IMR-90 (cell line): ENCODE results near the gene PLA2G4A. TPM values are rescaled to one million over a fixed set of nuclear protein-coding genes. Genes with fewer than 3 reads are reported as not detected.

Source experiments
- ATAC-seq: fragments of 200-7000 bp; cut with Tn5 transposase; 2 replicates; pipeline ENCODE4 v1.9.1; 2020; ENCODE audit warnings: low read depth, mild to moderate bottlenecking, moderate library complexity
- BruUV-seq: library from RNA; stranded (reverse); fragments of 400-500 nt; replicated peaks from 2 replicates; lab custom pipeline; 2021; lab: Mats Ljungman, UMichigan
- CTCF ChIA-PET: fragments of 300-600 bp; formaldehyde crosslinking; extraction: SDS; loops from one replicate; lab custom pipeline; 2021; ENCODE audit warnings: antibody characterized with exemption; lab: Yijun Ruan, JAX
- POLR2A ChIA-PET: fragments of 300-600 bp; sonication (Branson Sonifier 250); formaldehyde crosslinking; loops from one replicate; lab custom pipeline; 2022; ENCODE audit warnings: antibody characterized with exemption; ENCODE audit not compliant: unreplicated experiment; lab: Charles Lee
- DNase-seq: peaks from one replicate; pipeline ENCODE4 v3.0.0; 2013
- H2AFZ ChIP-seq: replicated peaks from 2 replicates; pipeline ENCODE3; 2013; ENCODE audit warnings: low read length, mild to moderate bottlenecking; ENCODE audit not compliant: poor library complexity
- H2AK5ac ChIP-seq: 2 replicates; pipeline ENCODE4 v1.6.1; 2013; ENCODE audit warnings: low read depth, low read length, inconsistent platforms
- H2AK9ac ChIP-seq: replicated peaks from 2 replicates; pipeline ENCODE3; 2013; ENCODE audit warnings: mild to moderate bottlenecking, low read depth, low read length, moderate library complexity; ENCODE audit not compliant: poor library complexity
- H2BK120ac ChIP-seq: 2 replicates; pipeline ENCODE4 v1.6.1; 2013; ENCODE audit warnings: low read depth, low read length, inconsistent platforms
- H2BK15ac ChIP-seq: 3 replicates; pipeline ENCODE4 v1.6.1; 2013; ENCODE audit warnings: low read depth, low read length, inconsistent platforms
- H2BK20ac ChIP-seq: 2 replicates; pipeline ENCODE4 v1.6.1; 2013; ENCODE audit warnings: low read depth, mild to moderate bottlenecking, inconsistent platforms, low read length, moderate library complexity
- H2BK5ac ChIP-seq: 2 replicates; pipeline ENCODE4 v1.6.1; 2013; ENCODE audit warnings: mild to moderate bottlenecking, low read depth, low read length, inconsistent platforms; ENCODE audit not compliant: poor library complexity, severe bottlenecking
- H3K14ac ChIP-seq: replicated peaks from 2 replicates; pipeline ENCODE4 v1.6.1; 2013; ENCODE audit warnings: low read depth, low read length, inconsistent platforms
- H3K18ac ChIP-seq: 2 replicates; pipeline ENCODE4 v1.6.1; 2013; ENCODE audit warnings: low read depth, low read length, control low read depth
- H3K23ac ChIP-seq: 2 replicates; pipeline ENCODE4 v1.6.1; 2013; ENCODE audit warnings: low read depth, low read length, inconsistent platforms
- H3K27ac ChIP-seq: 2 replicates; pipeline ENCODE4 v1.5.1; 2013; ENCODE audit warnings: mild to moderate bottlenecking, control low read depth, low read length; ENCODE audit not compliant: insufficient read depth
- H3K27me3 ChIP-seq: 2 replicates; pipeline ENCODE4 v1.6.1; 2013; ENCODE audit warnings: low read length; ENCODE audit not compliant: control insufficient read depth, insufficient read depth
- H3K36me3 ChIP-seq: 2 replicates; pipeline ENCODE4 v1.6.1; 2013; ENCODE audit warnings: low read length, mixed read lengths; ENCODE audit not compliant: control insufficient read depth, insufficient read depth
- H3K4ac ChIP-seq: 2 replicates; pipeline ENCODE4 v1.6.1; 2013; ENCODE audit warnings: low read depth, low read length, inconsistent platforms
- H3K4me1 ChIP-seq: 2 replicates; pipeline ENCODE4 v1.6.1; 2013; ENCODE audit warnings: low read length, mixed read lengths; ENCODE audit not compliant: control insufficient read depth, insufficient read depth
- H3K4me2 ChIP-seq: 2 replicates; pipeline ENCODE4 v1.6.1; 2013; ENCODE audit warnings: low read depth, mild to moderate bottlenecking, control low read depth, low read length, moderate library complexity
- H3K4me3 ChIP-seq: 2 replicates; pipeline ENCODE4 v1.5.1; 2013; ENCODE audit warnings: low read depth, mild to moderate bottlenecking, control low read depth, low read length, moderate library complexity; ENCODE audit not compliant: insufficient read depth
- H3K56ac ChIP-seq: 2 replicates; pipeline ENCODE4 v1.6.1; 2013; ENCODE audit warnings: low read length, inconsistent platforms; ENCODE audit not compliant: insufficient read depth; ENCODE audit errors: extremely low read depth
- H3K79me1 ChIP-seq, 2 experiments: 2 replicates each; pipeline ENCODE4 v1.6.1; 2013; ENCODE audit warnings: low read length in 2 of 2, inconsistent platforms in 1 of 2, low read depth in 1 of 2
- H3K9ac ChIP-seq: 2 replicates; pipeline ENCODE4 v1.6.1; 2013; ENCODE audit warnings: low read depth, low read length, control low read depth
- H3K9me1 ChIP-seq: 2 replicates; pipeline ENCODE4 v1.6.1; 2013; ENCODE audit warnings: low read length, inconsistent platforms; ENCODE audit not compliant: insufficient read depth
- H3K9me3 ChIP-seq: 2 replicates; pipeline ENCODE4 v1.6.1; 2013; ENCODE audit warnings: low read length; ENCODE audit not compliant: control insufficient read depth, insufficient read depth
- H4K20me1 ChIP-seq: 2 replicates; pipeline ENCODE4 v1.6.1; 2013; ENCODE audit warnings: low read length, inconsistent platforms; ENCODE audit not compliant: insufficient read depth
- H4K5ac ChIP-seq: 2 replicates; pipeline ENCODE4 v1.6.1; 2013; ENCODE audit warnings: mild to moderate bottlenecking, low read depth, low read length, control low read depth
- H4K8ac ChIP-seq, 2 experiments: 2 replicates each; pipeline ENCODE4 v1.6.1; 2013; ENCODE audit warnings: low read depth in 2 of 2, low read length in 2 of 2, control low read depth in 1 of 2, inconsistent platforms in 1 of 2
- H4K91ac ChIP-seq: 2 replicates; pipeline ENCODE4 v1.6.1; 2013; ENCODE audit warnings: low read depth, low read length, inconsistent platforms; ENCODE audit not compliant: insufficient read depth
- BHLHE40 ChIP-seq: fragments of 150-350 bp; IDR thresholded peaks from 2 replicates; pipeline ENCODE4 v1.6.1; 2016; ENCODE audit warnings: mild to moderate bottlenecking, low read depth, low read length
- CEBPB ChIP-seq: IDR thresholded peaks from 2 replicates; pipeline ENCODE4 v1.6.1; 2012; ENCODE audit warnings: low read depth, low read length, improper control_type of control experiment
- CHD1 ChIP-seq: IDR thresholded peaks from 2 replicates; pipeline ENCODE4 v1.6.1; 2012; ENCODE audit warnings: low read depth, low read length, improper control_type of control experiment
- ELK1 ChIP-seq: fragments of 150-350 bp; IDR thresholded peaks from 2 replicates; pipeline ENCODE4 v1.6.1; 2016; ENCODE audit warnings: low read depth, mild to moderate bottlenecking, low read length, moderate library complexity, borderline replicate concordance
- FOS ChIP-seq: fragments of 150-350 bp; IDR thresholded peaks from 2 replicates; pipeline ENCODE4 v1.6.1; 2016; ENCODE audit warnings: low read depth, low read length
- MAFK ChIP-seq: IDR thresholded peaks from 2 replicates; pipeline ENCODE4 v1.6.1; 2012; ENCODE audit warnings: low read depth, low read length, improper control_type of control experiment
- MAZ ChIP-seq: IDR thresholded peaks from 2 replicates; pipeline ENCODE4 v1.6.1; 2012; ENCODE audit warnings: low read depth, mild to moderate bottlenecking, low read length, improper control_type of control experiment, moderate library complexity, borderline replicate concordance
- MXI1 ChIP-seq: IDR thresholded peaks from 2 replicates; pipeline ENCODE4 v1.6.1; 2012; ENCODE audit warnings: low read depth, mild to moderate bottlenecking, low read length, moderate library complexity, borderline replicate concordance
- NFE2L2 ChIP-seq: fragments of 150-350 bp; IDR thresholded peaks from 2 replicates; pipeline ENCODE4 v1.6.1; 2016; ENCODE audit warnings: low read depth, mild to moderate bottlenecking, low read length
- POLR2A ChIP-seq: IDR thresholded peaks from 2 replicates; pipeline ENCODE4 v1.6.1; 2012; ENCODE audit warnings: mild to moderate bottlenecking, low read depth, low read length
- RAD21 ChIP-seq: IDR thresholded peaks from 2 replicates; pipeline ENCODE4 v1.6.1; 2012; ENCODE audit warnings: low read length, improper control_type of control experiment
- RCOR1 ChIP-seq: IDR thresholded peaks from 2 replicates; pipeline ENCODE4 v1.6.1; 2012; ENCODE audit warnings: mild to moderate bottlenecking, low read length, improper control_type of control experiment; ENCODE audit not compliant: insufficient replicate concordance
- RFX5 ChIP-seq: IDR thresholded peaks from 2 replicates; pipeline ENCODE4 v1.8.0; 2012; ENCODE audit warnings: low read depth, mild to moderate bottlenecking, low read length, moderate library complexity
- SMC3 ChIP-seq: fragments of 150-350 bp; IDR thresholded peaks from 2 replicates; pipeline ENCODE4 v1.6.1; 2016; ENCODE audit warnings: low read depth, mild to moderate bottlenecking, antibody characterized with exemption, low read length, moderate library complexity
- WGBS, 2 experiments: methylation state at CpG; one replicate each; pipeline versions ENCODE4 v1.1.5 to v1.1.7; 2013; ENCODE audit warnings: missing lambda C conversion rate in 2 of 2; ENCODE audit not compliant: insufficient read length in 1 of 2; ENCODE audit errors: extremely low coverage in 2 of 2; 5-methylcytosine and 5-hydroxymethylcytosine counted together
- dilution Hi-C: fragments of 300-500 bp; cut with HindIII; formaldehyde crosslinking; loops from one replicate; pipeline ENCODE4 v1.14.3; 2018; ENCODE audit warnings: low sequenced_read_pairs; ENCODE audit not compliant: unreplicated experiment
- in situ Hi-C: fragments of 300-500 bp; cut with MboI; formaldehyde crosslinking; loops from 3 replicates; pipeline ENCODE4 v1.14.3; 2019; ENCODE audit warnings: low sequenced_read_pairs, inconsistent platforms, mixed read lengths
- intact Hi-C: fragments of 100-400 bp; cut with micrococcal nuclease; formaldehyde crosslinking; loops from 2 replicates; pipeline ENCODE4 v1.10.0; 2022
- polyA plus RNA-seq, 3 experiments: library from polyadenylated mRNA; depleted of rRNA; stranded (reverse); fragments of >200 nt; gene quantifications; 2 replicates each; pipeline ENCODE4 v1.2.3, GENCODE V29; 2012; ENCODE audit warnings: low replicate concordance in 1 of 3
- total RNA-seq: library from RNA; depleted of rRNA; stranded (reverse); fragments of >200 nt; gene quantifications from 2 replicates; pipeline ENCODE4 v1.2.3, GENCODE V29; 2012
- TF ChIP-seq, protein P1 (sequence below): conservative IDR thresholded peaks from 2 replicates; pipeline ENCODE4 v1.5.1; 2012; ENCODE audit warnings: mild to moderate bottlenecking, low read depth, low read length, improper control_type of control experiment
- TF ChIP-seq, protein P2 (sequence below): fragments of 150-350 bp; IDR thresholded peaks from 2 replicates; pipeline ENCODE4 v1.6.1; 2017; ENCODE audit warnings: mild to moderate bottlenecking, antibody characterized with exemption, low read length, low read depth

The PLA2G4A gene
- total and polyA plus RNA-seq, 2 of the 4 experiments (the other 2 are of a cell fraction): 1.6 to 3.8 TPM

DNA sequence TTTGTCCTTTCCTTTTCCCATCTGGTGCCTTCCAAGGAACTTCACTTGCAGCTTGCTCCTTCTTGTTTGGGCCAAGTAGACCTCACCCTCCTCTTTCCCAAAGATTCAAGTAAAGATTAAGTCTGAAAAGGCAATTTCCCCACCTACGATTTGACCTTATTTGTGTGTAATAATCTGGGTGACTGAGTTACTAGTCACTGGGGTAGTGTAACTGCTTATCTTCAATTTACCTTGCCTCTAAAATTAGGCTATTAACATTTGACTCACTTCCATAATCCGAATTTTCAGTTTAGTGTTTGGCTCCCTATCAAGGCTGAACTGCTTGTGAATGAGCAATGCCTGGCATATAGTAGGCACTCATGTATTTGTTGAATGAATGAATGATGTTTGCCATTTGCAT, 59.6 kb downstream of the PLA2G4A start:
- Histone ChIP-seq H3K23ac (no peak overlapping the region), H3K27ac (no peak overlapping the region), H4K8ac (no peak overlapping the region), H3K36me3 (no peaks in the 10 kb centered on the region), H3K56ac (no peak overlapping the region), H3K4ac (no peak overlapping the region), H3K79me1 (no peaks in the 10 kb centered on the region), H3K27me3 (no peaks in the 10 kb centered on the region), H4K20me1 (no peaks in the 10 kb centered on the region), H2AK5ac (no peak overlapping the region), H2BK15ac (no peak overlapping the region), H3K4me1 (no peaks in the 10 kb centered on the region), H3K9ac (no peak overlapping the region), H4K91ac (no peak overlapping the region), H2BK20ac (no peak overlapping the region), H4K5ac (no peak overlapping the region), H3K4me2 (no peak overlapping the region), H3K4me3 (no peak overlapping the region), H2AFZ (no peak overlapping the region), H3K9me1 (no peaks in the 10 kb centered on the region), H3K18ac (no peak overlapping the region), H2BK5ac (no peak overlapping the region), H3K14ac (no peak overlapping the region; the same call in 1 of the 2 replicates), H3K9me3 (no peaks in the 10 kb centered on the region), H2AK9ac (no peak overlapping the region), H2BK120ac (no peak overlapping the region)
- WGBS, 2 experiments: no CpG with 5 or more reads among the region's 2 CpGs
- TF ChIP-seq CEBPB (no peak), MAFK (no peak), ELK1 (no peak), NFE2L2 (no peak), RFX5 (no peak), SMC3 (no peak), FOS (no peak), POLR2A (no peak), MXI1 (no peak), BHLHE40 (no peak), MAZ (no peak), CHD1 (no peak), RAD21 (no peak), RCOR1 (no peak)
- TF ChIP-seq, protein P1, sequence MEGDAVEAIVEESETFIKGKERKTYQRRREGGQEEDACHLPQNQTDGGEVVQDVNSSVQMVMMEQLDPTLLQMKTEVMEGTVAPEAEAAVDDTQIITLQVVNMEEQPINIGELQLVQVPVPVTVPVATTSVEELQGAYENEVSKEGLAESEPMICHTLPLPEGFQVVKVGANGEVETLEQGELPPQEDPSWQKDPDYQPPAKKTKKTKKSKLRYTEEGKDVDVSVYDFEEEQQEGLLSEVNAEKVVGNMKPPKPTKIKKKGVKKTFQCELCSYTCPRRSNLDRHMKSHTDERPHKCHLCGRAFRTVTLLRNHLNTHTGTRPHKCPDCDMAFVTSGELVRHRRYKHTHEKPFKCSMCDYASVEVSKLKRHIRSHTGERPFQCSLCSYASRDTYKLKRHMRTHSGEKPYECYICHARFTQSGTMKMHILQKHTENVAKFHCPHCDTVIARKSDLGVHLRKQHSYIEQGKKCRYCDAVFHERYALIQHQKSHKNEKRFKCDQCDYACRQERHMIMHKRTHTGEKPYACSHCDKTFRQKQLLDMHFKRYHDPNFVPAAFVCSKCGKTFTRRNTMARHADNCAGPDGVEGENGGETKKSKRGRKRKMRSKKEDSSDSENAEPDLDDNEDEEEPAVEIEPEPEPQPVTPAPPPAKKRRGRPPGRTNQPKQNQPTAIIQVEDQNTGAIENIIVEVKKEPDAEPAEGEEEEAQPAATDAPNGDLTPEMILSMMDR: no peak
- TF ChIP-seq, protein P2, sequence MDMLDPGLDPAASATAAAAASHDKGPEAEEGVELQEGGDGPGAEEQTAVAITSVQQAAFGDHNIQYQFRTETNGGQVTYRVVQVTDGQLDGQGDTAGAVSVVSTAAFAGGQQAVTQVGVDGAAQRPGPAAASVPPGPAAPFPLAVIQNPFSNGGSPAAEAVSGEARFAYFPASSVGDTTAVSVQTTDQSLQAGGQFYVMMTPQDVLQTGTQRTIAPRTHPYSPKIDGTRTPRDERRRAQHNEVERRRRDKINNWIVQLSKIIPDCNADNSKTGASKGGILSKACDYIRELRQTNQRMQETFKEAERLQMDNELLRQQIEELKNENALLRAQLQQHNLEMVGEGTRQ: no peak
- DNase-seq: no peak
- no TSS peak for BruUV-seq
- ChIA-PET CTCF (no interaction called here), POLR2A (no interaction called here)
- dilution Hi-C loops: no loop called here
- in situ Hi-C loops: no loop called here
- intact Hi-C loops: no loop called here
- no peak for ATAC-seq
